AG04450 (cell line): ENCODE data around the gene CEP83. TPM values are rescaled to one million over a fixed set of nuclear protein-coding genes. Genes with fewer than 3 reads are reported as not detected.

Experiments
- CTCF ChIA-PET: fragments of 300-600, 350-600 bp; formaldehyde crosslinking; extraction: SDS; loops from one replicate; lab custom pipeline; 2022; ENCODE audit warnings: antibody characterized with exemption, inconsistent platforms; lab: Charles Lee
- POLR2A ChIA-PET: fragments of 350-600 bp; formaldehyde crosslinking; extraction: SDS; loops from one replicate; lab custom pipeline; 2021; ENCODE audit warnings: antibody characterized with exemption, inconsistent platforms; lab: Yijun Ruan, JAX
- DNase-seq: peaks from one replicate; pipeline ENCODE4 v3.0.0-alpha.2; 2011; ENCODE audit warnings: low read depth, low spot score
- H3K27ac ChIP-seq: one replicate; pipeline ENCODE4 v1.5.1; 2012; ENCODE audit warnings: low read depth, low read length, control low read depth
- H3K27me3 ChIP-seq: one replicate; pipeline ENCODE4 v1.6.0; 2012; ENCODE audit warnings: low read length; ENCODE audit not compliant: control insufficient read depth, insufficient read depth
- H3K4me3 ChIP-seq: 2 replicates; pipeline ENCODE4 v1.5.1; 2011; ENCODE audit warnings: mild to moderate bottlenecking, low read depth, low read length, control low read depth
- H3K9me3 ChIP-seq: 2 replicates; pipeline ENCODE4 v1.5.1; 2012; ENCODE audit warnings: low read length; ENCODE audit not compliant: control insufficient read depth, insufficient read depth
- CTCF ChIP-seq: IDR thresholded peaks from 2 replicates; pipeline ENCODE4 v1.5.1; 2011; ENCODE audit warnings: low read depth, low read length, control low read depth, inconsistent platforms
- polyA plus RNA-seq: library from polyadenylated mRNA; depleted of rRNA; stranded (reverse); fragments of >200 nt; gene quantifications from 2 replicates; pipeline ENCODE4 v1.2.3, GENCODE V29; 2011

Gene CEP83
- polyA plus RNA-seq, 1 experiment = 10.0 TPM

GRCh38 chr12:94305130-94305957 lies 154.3 kb downstream of the CEP83 start:
- ChIA-PET CTCF (interaction anchor here (0.7 to 2.2 kb wide), 3 partner anchors 16 to 399 kb away, joined by 3 to 8 read pairs (median 6); no protein-coding TSS in a partner anchor), POLR2A (interaction anchor here (0.9 to 2.0 kb wide), 2 partner anchors 15 to 132 kb away, joined by 5 to 8 read pairs; no protein-coding TSS in a partner anchor)
- no peaks in the 10 kb centered on the region for H3K27me3 ChIP-seq
- no peaks in the 10 kb centered on the region for H3K9me3 ChIP-seq
- no peak for TF ChIP-seq CTCF
- H3K27ac ChIP-seq = no peak overlapping the region
- DNase-seq = peak; percentile 62
- no peak overlapping the region for H3K4me3 ChIP-seq

- H3K27me3 ChIP-seq = no peaks in the 10 kb centered on the region
- no peak overlapping the region for H3K4me3 ChIP-seq
- CTCF ChIA-PET = interaction anchor here (0.6 to 2.2 kb wide), 5 partner anchors 15 to 957 kb away, joined by 3 to 15 read pairs (median 6); no protein-coding TSS in a partner anchor
- no peak for TF ChIP-seq CTCF
- peak overlapping the region; percentile 32 for H3K27ac ChIP-seq
- no peaks in the 10 kb centered on the region for H3K9me3 ChIP-seq
- POLR2A ChIA-PET = interaction anchor here (2.0 kb wide), 1 partner anchor 15 kb away, joined by 8 read pairs; no protein-coding TSS in a partner anchor
- peak; percentile 30 for DNase-seq
Measured at GRCh38 chr12:94304566-94305061, 155.1 kb downstream of the CEP83 start.

GRCh38 chr12:94304012-94304411 lies 155.7 kb downstream of the CEP83 start:
- DNase-seq = no peak
- POLR2A ChIA-PET = no interaction called here
- no peaks in the 10 kb centered on the region for H3K27me3 ChIP-seq
- CTCF ChIA-PET = interaction anchor here (0.7 to 2.2 kb wide), 3 partner anchors 9 to 103 kb away, joined by 3 to 8 read pairs (median 4); no protein-coding TSS in a partner anchor
- H3K27ac ChIP-seq = no peak overlapping the region
- H3K9me3 ChIP-seq = no peaks in the 10 kb centered on the region
- TF ChIP-seq CTCF = no peak
- H3K4me3 ChIP-seq = no peak overlapping the region

GRCh38 chr12:94299846-94300245 lies 159.8 kb downstream of the CEP83 start:
- H3K27me3 ChIP-seq = no peaks in the 10 kb centered on the region
- DNase-seq = no peak
- no peak for TF ChIP-seq CTCF
- no peak overlapping the region for H3K27ac ChIP-seq
- H3K9me3 ChIP-seq = no peaks in the 10 kb centered on the region
- H3K4me3 ChIP-seq = no peak overlapping the region
- POLR2A ChIA-PET = no interaction called here
- CTCF ChIA-PET = no interaction called here
